ENCODE data around the gene MEX3B.
"Not testable (repeated sequence)": the region's sequence is repeated elsewhere in the genome, so short reads cannot be mapped to it uniquely, and the experiment has no call there.

Gene MEX3B

DNA sequence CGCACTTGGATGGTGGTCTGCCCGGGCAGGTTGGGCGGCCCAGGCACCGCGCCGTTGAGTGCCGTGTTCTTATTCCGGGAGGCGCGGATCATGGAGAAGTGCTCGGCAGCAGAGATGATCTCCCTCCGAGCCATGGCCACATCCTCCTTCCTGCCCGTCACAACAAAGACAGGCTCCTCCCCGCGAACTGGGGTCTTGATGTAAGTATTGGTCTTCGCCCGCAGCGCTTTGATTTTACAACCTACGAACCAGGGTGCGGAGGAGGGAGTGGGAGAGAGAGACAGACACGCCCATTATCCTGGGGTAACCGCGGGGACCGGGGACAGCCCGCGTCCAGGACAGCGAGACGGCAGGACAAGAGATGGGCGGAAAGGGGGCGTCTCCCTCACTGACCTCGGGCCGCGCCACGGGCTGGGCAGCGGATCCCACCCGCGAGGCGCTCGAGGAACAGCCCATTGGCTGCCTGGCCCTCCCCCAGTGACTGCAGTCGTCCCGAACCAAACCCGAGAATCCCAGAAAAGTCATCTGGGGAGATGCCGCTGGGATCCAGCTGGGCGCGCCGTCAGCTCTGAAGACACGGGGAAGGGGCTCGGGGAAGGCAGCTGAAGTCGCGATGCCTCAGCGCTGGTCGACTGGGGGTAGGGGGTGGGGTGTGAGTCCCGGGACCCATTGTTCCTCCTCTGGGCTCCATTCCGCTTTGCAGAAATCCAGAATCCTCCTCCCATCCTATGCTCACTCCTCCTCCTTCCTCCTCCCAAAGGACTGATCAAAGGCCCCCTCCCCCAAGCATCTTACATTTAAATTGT, 1.2 kb downstream of the MEX3B start:
- no peak for TF ChIP-seq POLR2A (IDR thresholded peaks at IDR 0.05; ENCODE audit: low read depth, low read length)
- DNase-seq (ENCODE audit: insufficient read length, low spot score) (peak; percentile 20), FAIRE-seq (no peak)

DNA sequence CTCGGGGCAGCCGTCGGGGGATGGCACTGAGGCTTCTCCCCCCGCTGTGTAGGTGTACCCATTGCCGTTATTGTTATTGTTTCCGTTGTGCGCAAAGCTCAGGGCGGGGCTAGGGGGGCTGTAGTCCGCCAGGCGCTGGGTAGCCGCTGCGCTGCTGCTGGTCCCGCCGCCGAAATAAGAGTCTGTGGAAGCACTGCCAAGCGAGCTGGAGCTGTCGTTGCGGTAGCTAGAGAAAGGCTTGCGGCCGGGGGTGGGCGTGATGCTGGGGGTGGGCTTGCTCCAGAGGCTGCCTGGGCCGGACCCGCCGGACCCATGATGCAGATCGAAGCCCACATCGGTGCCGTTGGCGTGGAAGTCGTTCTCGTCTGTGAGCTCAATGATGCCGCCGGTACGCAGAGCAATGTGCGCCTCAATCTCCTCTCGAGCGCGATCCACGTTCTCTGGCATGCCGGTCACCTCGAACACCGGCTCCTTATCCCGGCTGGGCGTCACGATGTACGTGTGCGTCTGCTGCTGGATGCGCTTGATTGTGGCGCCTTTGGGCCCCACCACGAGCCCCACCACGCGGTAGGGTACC, 1.9 kb downstream of the MEX3B start:
- FAIRE-seq (no peak), DNase-seq (ENCODE audit: insufficient read length, low spot score) (no peak)
- TF ChIP-seq POLR2A (IDR thresholded peaks at IDR 0.05; ENCODE audit: low read depth, low read length): no peak

GRCh38 chr15:82043130-82043673, 2.6 kb downstream of the MEX3B start:
- FAIRE-seq: no peak
- TF ChIP-seq POLR2A (IDR thresholded peaks at IDR 0.05; ENCODE audit: low read depth, low read length): no peak

DNA sequence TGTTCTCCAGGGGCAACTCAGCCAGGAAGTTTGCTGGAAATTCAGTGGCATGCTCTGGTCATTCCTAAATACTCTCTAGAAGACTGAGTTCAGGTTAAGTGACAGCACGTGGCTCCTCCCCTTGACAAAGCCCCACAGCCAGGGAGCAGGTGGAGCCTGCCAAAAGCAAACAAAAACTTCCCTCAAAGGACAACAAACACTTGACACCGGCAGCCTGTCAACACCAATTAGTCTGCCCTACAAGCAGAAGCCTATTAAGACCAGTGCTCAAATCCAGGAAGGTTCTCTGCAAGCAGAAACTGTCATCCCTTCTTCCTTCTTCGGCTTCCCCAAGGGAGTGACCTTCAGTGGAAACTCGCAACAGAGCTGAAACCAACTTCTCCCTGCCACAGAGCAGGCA, 5.0 kb downstream of the MEX3B start:
- no peak for TF ChIP-seq POLR2A (IDR thresholded peaks at IDR 0.05; ENCODE audit: low read depth, low read length)
- FAIRE-seq (no peak), DNase-seq (ENCODE audit: insufficient read length, low spot score) (no peak)

More at GRCh38 chr15:82043130-82043673, 2.6 kb downstream of the MEX3B start:
- no peak for DNase-seq (ENCODE audit: insufficient read length, low spot score)

DNA sequence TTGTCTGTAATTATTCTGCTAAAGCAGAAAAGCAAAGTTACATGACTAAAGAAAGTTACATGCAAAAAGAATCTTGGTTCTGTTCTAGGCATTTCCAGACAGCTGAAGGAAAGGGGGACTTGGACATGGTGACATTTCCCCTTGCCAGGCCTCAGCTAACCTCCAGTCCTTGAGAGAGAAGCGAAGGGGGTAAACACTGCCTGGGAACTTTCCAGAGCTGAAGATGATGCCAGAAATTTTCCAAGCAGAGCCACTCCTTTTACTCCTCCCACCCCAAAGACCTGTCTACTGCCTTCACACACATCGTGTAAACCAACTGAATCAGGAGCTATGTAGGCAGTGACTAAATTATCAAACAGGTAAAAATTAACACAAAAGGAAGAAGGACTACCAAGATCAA, 5.4 kb downstream of the MEX3B start:
- no peak for DNase-seq (ENCODE audit: insufficient read length, low spot score)
- TF ChIP-seq POLR2A (IDR thresholded peaks at IDR 0.05; ENCODE audit: low read depth, low read length): no peak
- FAIRE-seq: no peak

GRCh38 chr15:82039871-82040270, 5.9 kb downstream of the MEX3B start:
- no peak for TF ChIP-seq POLR2A (IDR thresholded peaks at IDR 0.05; ENCODE audit: low read depth, low read length)
- DNase-seq (ENCODE audit: insufficient read length, low spot score) (no peak), FAIRE-seq (no peak)

- TF ChIP-seq POLR2A (IDR thresholded peaks at IDR 0.05; ENCODE audit: low read depth, low read length): no peak
- no peak for FAIRE-seq
- DNase-seq (ENCODE audit: insufficient read length, low spot score): no peak
Observed at GRCh38 chr15:82036461-82036860, 9.4 kb downstream of the MEX3B start.

DNA sequence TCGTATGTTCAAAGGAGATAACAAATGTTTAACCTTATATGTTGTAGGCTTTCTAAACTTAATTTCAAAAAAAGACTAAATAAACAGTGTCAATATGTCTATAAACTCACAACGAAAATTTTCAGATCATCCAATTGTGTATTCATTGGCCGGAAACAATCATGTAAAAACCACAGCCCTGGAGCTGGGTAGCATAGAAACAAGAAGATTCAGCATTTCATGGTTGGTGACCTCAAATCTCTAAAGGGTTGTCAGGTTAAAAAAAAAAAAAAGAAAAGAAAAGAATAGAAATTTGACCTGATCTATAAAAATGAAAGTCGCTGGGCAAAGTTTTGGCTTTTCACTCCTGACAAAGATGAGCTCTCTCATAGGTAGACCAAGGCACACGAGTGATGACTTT, 13.9 kb downstream of the MEX3B start:
- DNase-seq (ENCODE audit: insufficient read length, low spot score): no peak
- no peak for FAIRE-seq
- TF ChIP-seq POLR2A (IDR thresholded peaks at IDR 0.05; ENCODE audit: low read depth, low read length): no peak

DNA sequence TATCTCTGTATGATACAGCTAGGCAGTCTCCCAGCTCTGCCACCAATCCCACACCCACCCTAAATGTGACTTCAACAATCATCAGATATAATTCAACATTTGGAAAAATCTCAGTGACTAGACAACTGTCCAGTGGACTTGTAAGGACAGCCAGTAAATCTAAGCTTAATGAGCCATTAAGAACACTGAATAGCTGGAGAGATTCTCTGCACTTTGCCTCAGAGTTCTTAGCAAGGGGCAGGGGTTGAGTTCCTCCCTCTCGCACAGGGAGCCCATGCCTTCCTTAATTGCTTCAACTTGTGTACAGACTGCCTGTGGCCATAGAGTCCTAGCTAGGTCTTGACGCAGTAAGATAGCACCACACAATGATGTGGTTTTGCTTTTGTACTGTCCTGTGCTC, 15.6 kb downstream of the MEX3B start:
- no peak for TF ChIP-seq POLR2A (IDR thresholded peaks at IDR 0.05; ENCODE audit: low read depth, low read length)
- FAIRE-seq: no peak
- DNase-seq (ENCODE audit: insufficient read length, low spot score): no peak

- not testable (repeated sequence) for FAIRE-seq; DNase-seq (ENCODE audit: insufficient read length, low spot score)
Observed at GRCh38 chr15:82028163-82028562, 17.7 kb downstream of the MEX3B start.

- no peak for TF ChIP-seq POLR2A (IDR thresholded peaks at IDR 0.05; ENCODE audit: low read depth, low read length)
- no peak for DNase-seq (ENCODE audit: insufficient read length, low spot score)
- FAIRE-seq: no peak
Observed at GRCh38 chr15:82021992-82022391, 23.8 kb downstream of the MEX3B start.

DNA sequence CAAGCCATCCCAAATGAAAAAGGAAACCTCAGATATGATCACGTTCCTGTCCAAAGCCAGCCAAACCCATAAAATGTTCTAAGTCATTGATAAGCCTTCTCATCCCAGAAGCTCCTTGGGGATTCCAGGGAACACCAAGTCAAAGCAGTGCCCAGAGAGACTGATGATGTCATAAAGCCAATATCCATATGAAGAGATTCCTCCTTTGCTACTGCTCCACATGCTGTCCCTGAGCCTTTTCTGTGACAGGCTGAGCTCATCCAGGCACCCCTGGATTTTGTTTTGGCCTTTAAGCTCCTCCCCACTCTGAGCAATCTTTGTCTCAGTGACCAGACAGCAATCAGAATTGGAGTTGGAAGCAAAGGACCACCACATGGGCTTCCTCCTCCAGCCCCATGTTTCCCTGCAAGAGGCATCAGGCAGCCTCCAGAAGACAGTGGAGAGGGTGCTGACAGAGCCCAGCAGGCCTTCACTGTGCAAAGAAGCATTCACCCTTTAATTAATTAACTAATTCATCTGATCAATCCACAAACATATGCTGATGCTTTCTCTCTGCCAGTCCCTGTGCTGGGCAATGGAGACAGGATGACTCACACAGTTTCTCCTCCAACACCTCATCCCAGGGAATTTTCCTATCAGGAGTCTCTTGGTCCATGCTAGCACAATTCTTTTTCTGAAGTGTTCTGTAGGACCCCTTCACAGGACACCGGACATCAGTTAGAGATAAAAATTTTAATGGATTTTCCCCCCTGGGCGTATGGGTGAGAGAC, 25.0 kb downstream of the MEX3B start:
- DNase-seq (ENCODE audit: insufficient read length, low spot score): no peak
- no peak for TF ChIP-seq POLR2A (IDR thresholded peaks at IDR 0.05; ENCODE audit: low read depth, low read length)
- no peak for FAIRE-seq

DNA sequence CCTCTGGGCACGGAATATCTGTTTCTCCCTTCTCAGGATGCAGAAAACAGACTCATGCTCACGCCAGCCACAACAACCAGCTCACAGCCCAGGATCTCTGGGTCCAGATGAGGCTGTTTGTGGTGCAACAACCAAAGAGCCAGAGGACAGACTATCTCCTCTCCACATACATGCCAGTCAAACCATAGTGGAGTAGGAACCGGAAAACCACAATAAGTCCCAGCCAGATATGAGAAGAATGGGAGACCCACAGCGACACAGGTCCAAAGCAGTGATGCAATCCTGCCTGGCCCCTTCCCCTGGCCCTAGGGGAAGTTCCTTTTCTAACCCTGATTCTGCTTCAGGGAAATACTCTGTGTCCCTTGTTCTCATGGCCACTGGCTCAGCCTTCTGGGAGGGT, 27.6 kb downstream of the MEX3B start:
- no peak for DNase-seq (ENCODE audit: insufficient read length, low spot score)
- no peak for FAIRE-seq
- TF ChIP-seq POLR2A (IDR thresholded peaks at IDR 0.05; ENCODE audit: low read depth, low read length): no peak

DNA sequence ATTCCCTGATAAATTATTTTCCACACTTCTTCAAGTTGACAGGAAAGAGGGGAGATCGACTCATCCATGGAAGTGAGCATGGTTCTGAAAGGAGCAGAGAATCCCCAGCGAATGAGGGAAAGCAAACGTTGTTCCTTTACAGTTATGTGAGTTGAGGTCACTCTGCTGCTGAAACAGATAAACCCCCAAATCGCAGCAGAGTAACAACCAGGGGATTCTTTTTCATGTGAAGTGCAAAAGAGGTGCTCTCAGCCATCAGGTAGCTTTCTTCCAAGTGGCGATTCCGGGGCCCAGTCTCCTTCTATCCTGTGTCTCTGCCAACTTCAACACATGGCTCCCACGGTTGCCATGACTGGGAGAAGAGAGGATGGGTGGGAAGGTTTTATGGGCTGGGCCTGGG, 28.2 kb downstream of the MEX3B start:
- DNase-seq (ENCODE audit: insufficient read length, low spot score) (no peak), FAIRE-seq (no peak)
- no peak for TF ChIP-seq POLR2A (IDR thresholded peaks at IDR 0.05; ENCODE audit: low read depth, low read length)

Data from H54 (cell line).